A549 (cell line): ENCODE results near the gene NECTIN4. TPM values are rescaled to one million over a fixed set of nuclear protein-coding genes. Genes with fewer than 3 reads are reported as not detected.
"Not testable (repeated sequence)": the region's sequence is repeated elsewhere in the genome, so short reads cannot be mapped to it uniquely, and the experiment has no call there.

Experiments
- ATAC-seq, 2 experiments: fragments of 200-7000 bp in 1 of 2; fragments of >200 bp in 1 of 2; cut with Nextera tagmentation in 1 of 2; cut with Tn5 transposase in 1 of 2; 3 replicates each; pipeline versions ENCODE4 v1.8.0 to v1.9.1; 2018 to 2020; ENCODE audit warnings: mild to moderate bottlenecking in 1 of 2, moderate library complexity in 1 of 2
- CTCF ChIA-PET: fragments of 300-600 bp; sonication (Branson Sonifier 250); formaldehyde crosslinking; extraction: SDS; loops from one replicate; lab custom pipeline; 2021; ENCODE audit warnings: antibody characterized with exemption, inconsistent platforms; lab: Yijun Ruan, JAX
- POLR2A ChIA-PET: fragments of 350-600 bp; formaldehyde crosslinking; extraction: SDS; loops from one replicate; lab custom pipeline; 2021; ENCODE audit warnings: antibody characterized with exemption, inconsistent platforms; lab: Yijun Ruan, JAX
- DNase-seq, 2 experiments: peaks; one replicate each; pipeline versions ENCODE4 v3.0.0 to v3.0.0-alpha.2; 2011 to 2016; ENCODE audit warnings: low read depth in 1 of 2, low spot score in 1 of 2
- FAIRE-seq: peaks from 2 replicates; lab custom pipeline; 2011; peaks lifted over from hg19 to GRCh38; lab: Jason Lieb, UNC
- H3K27ac ChIP-seq, 2 experiments: fragments of >200 bp; sonication (Bioruptor Twin); formaldehyde crosslinking; 3 replicates each; pipeline ENCODE4 v1.5.1; 2016 to 2017
- H3K4me1 ChIP-seq: fragments of >200 bp; sonication (Bioruptor Twin); formaldehyde crosslinking; 3 replicates; pipeline ENCODE4 v1.6.1; 2016
- H3K4me2 ChIP-seq: fragments of >200 bp; sonication (Bioruptor Twin); formaldehyde crosslinking; 3 replicates; pipeline ENCODE4 v1.6.1; 2016
- H3K4me3 ChIP-seq: fragments of >200 bp; sonication (Bioruptor Twin); formaldehyde crosslinking; 3 replicates; pipeline ENCODE4 v1.5.1; 2016
- H3K9me3 ChIP-seq: fragments of >200 bp; sonication (Bioruptor Twin); formaldehyde crosslinking; 3 replicates; pipeline ENCODE4 v1.6.1; 2016
- EP300 ChIP-seq, 2 experiments: fragments of >200 bp; sonication (Bioruptor Twin); formaldehyde crosslinking; IDR thresholded peaks; 2 replicates in 1 of 2; 3 replicates in 1 of 2; pipeline ENCODE4 v1.6.1; 2016 to 2017
- JUN ChIP-seq, 2 experiments: fragments of >200 bp; sonication (Bioruptor Twin); formaldehyde crosslinking; IDR thresholded peaks; 2 replicates in 1 of 2; 3 replicates in 1 of 2; pipeline ENCODE4 v1.6.1; 2016 to 2017
- KDM1A ChIP-seq: fragments of 200-600 bp; sonication (generic); IDR thresholded peaks from 2 replicates; pipeline ENCODE4 v1.6.1; 2016; ENCODE audit warnings: low read depth, mild to moderate bottlenecking
- KDM5A ChIP-seq: fragments of 200-600 bp; sonication (generic); IDR thresholded peaks from 2 replicates; pipeline ENCODE4 v1.6.1; 2016; ENCODE audit warnings: antibody characterized with exemption, mild to moderate bottlenecking
- MAZ ChIP-seq: fragments of 150-350 bp; IDR thresholded peaks from 2 replicates; pipeline ENCODE4 v1.6.1; 2014; ENCODE audit warnings: antibody characterized with exemption, low read depth, low read length, borderline replicate concordance
- MYC ChIP-seq: IDR thresholded peaks from 2 replicates; pipeline ENCODE4 v1.6.1; 2012; ENCODE audit warnings: mild to moderate bottlenecking, inconsistent platforms, low read length, improper control_type of control experiment, borderline replicate concordance
- NFE2L2 ChIP-seq: fragments of 150-350 bp; conservative IDR thresholded peaks from 2 replicates; pipeline ENCODE4 v1.6.1; 2014; ENCODE audit warnings: low read length
- SMC3 ChIP-seq: fragments of >200 bp; sonication (Bioruptor Twin); formaldehyde crosslinking; IDR thresholded peaks from 3 replicates; pipeline ENCODE4 v1.6.1; 2018; ENCODE audit warnings: inconsistent platforms
- TFCP2L1 ChIP-seq: fragments of 250-450 bp; sonication (Bioruptor Pico); IDR thresholded peaks from 2 replicates; pipeline ENCODE4 v1.5.0; 2021; ENCODE audit warnings: mild to moderate bottlenecking
- ZC3H11A ChIP-seq: fragments of 450-650 bp; IDR thresholded peaks from 2 replicates; pipeline ENCODE4 v1.6.1; 2014; ENCODE audit warnings: antibody characterized with exemption, mild to moderate bottlenecking
- ZFP36 ChIP-seq: fragments of 450-650 bp; IDR thresholded peaks from 2 replicates; pipeline ENCODE4 v1.6.1; 2014; ENCODE audit warnings: borderline replicate concordance; ENCODE audit not compliant: partially characterized antibody
- WGBS: methylation state at CpG from one replicate; pipeline ENCODE4 v1.1.6; 2017; ENCODE audit errors: missing lambda C conversion rate; 5-methylcytosine and 5-hydroxymethylcytosine counted together
- polyA plus RNA-seq, 4 experiments: library from polyadenylated mRNA; depleted of rRNA in 3 of 4; stranded (reverse); fragments of >200 nt; fragmentation: RNase III in 1 of 4; extraction: RNeasy Plus Mini Kit Qiagen cat#74134 plus additional on column Dnase treatment in 1 of 4; gene quantifications; 2 replicates in 3 of 4; 3 replicates in 1 of 4; pipeline ENCODE4 v1.2.3, GENCODE V29; 2011 to 2017
- TF ChIP-seq, protein P1 (sequence below): fragments of 250-450 bp; sonication (Bioruptor Pico); IDR thresholded peaks from 2 replicates; pipeline ENCODE4 v1.5.0; 2020; ENCODE audit warnings: low read depth, mild to moderate bottlenecking, moderate library complexity
- TF ChIP-seq, protein P2 (sequence below): IDR thresholded peaks from 2 replicates; pipeline ENCODE4 v1.6.1; 2012; ENCODE audit warnings: low read depth, borderline replicate concordance
- TF ChIP-seq, protein P3 (sequence below): fragments of 150-350 bp; IDR thresholded peaks from 2 replicates; pipeline ENCODE4 v1.6.1; 2014; ENCODE audit warnings: low read depth, mild to moderate bottlenecking, low read length
- TF ChIP-seq, protein P4 (sequence below): IDR thresholded peaks from 2 replicates; pipeline ENCODE4 v1.6.1; 2012

The NECTIN4 gene
- polyA plus RNA-seq, 2 of the 4 experiments (the other 2 are of a cell fraction): 1.5 to 4.3 TPM

DNA sequence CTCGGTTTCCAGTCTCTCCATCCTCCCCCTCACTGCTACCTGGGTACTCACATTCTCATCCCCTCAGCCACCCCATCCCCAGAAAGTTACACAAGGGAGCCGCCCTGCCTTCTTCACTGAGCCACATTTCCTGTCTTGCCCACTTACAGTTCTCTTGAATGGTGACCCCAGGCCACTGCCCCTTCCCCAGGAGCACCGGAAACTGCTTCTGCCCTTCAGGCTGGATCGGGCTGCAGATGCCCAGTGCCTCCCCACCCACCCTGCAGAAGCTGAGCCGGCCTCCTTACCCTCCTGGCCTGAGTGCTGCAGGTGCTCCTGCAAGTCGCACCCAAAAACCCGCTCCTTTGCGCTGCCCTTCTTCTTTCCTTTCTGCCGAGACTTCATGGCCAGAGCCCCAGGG is 20.1 kb downstream of the NECTIN4 start:
- POLR2A ChIA-PET: no interaction called here
- Histone ChIP-seq H3K9me3 (no peaks in the 10 kb centered on the region), H3K4me3 (no peak overlapping the region), H3K4me2 (no peak overlapping the region), H3K4me1 (peaks cover 17% of the 10 kb centered on the region), H3K27ac (no peak overlapping the region)
- WGBS: 87% methylated on average over 9 of the region's 9 CpGs
- no peak for ATAC-seq
- FAIRE-seq: no peak
- TF ChIP-seq MYC (no peak), MAZ (no peak), SMC3 (no peak)
- CTCF ChIA-PET: interaction anchor here (8.0 to 13.9 kb wide), 2 partner anchors 18 to 28 kb away, joined by 74 to 319 read pairs; partner anchors contain the start of genes KLHDC9 and NECTIN4
- no peak for DNase-seq

DNA sequence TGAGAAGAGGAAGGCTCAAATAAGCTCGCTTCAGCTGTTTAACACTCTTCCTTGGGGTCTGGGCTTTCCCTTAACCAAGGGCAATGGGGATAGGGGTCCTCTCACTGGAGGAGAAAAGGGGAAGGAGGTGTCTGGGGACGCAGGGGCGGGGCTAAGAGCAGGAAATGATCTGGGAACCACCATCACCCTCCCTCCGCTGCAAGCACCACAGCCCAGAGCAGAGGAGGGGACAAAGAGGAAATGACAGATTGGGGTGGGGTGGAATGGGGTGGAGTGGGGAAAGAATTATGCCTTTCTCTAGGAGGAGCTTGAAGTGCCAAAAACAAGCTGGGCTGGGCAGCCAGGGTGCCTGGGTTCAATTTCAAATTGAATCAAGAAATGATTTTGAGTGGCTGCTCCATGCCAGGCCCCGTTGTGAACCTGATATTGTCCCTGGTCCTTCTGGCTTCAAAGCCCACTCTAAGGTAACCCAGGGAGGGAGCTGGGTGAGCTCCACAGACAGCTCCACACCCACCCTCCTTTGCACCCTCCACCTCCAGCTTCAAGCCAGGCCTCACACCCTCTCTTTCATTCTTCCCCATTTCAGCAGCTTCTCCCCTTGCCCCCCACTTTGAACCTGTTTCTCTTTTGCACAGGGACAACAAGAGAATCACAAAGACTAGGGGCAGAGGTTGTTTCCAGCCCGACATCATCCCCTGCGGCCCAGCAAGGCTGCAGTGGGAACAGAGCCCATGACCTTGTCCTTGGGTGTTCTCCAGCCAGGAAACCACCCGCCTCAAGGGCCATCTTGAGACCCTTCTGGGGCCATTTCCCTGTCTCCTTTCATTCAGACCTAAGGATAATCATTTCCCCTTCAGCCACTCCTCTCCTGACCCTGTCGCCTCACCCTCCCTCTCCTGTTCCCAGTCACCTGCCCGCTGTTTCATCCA is 20.8 kb downstream of the NECTIN4 start:
- FAIRE-seq: no peak
- CTCF ChIA-PET: interaction anchor here (1.2 to 13.9 kb wide), 4 partner anchors 12 to 71 kb away, joined by 3 to 319 read pairs (median 5); partner anchors contain the start of gene KLHDC9

DNA sequence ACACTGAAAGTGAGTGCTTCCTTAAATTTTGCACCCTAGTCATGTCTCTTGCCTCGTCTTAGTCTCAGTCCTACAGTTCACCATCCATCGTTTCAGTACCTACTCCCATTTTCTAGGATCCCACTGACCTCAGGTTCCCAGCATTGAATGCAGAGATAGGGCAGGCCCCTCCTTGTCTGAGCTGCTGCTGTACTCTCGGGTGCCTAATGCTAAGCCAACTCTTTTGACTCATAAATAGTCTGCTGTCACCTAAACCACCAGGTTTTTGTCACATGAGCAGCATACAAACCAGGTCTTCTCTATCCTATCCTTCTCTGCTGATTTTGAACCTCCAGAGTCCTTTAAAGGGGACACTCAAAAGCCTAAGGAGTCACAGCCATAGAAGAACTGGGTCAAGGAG is 22.7 kb downstream of the NECTIN4 start:
- H3K27ac ChIP-seq: no peak overlapping the region
- H3K4me1 ChIP-seq: peaks cover 7% of the 10 kb centered on the region; the same call in 2 of the 3 replicates
- FAIRE-seq (no peak), DNase-seq (no peak), ATAC-seq (no peak)
- no peaks in the 10 kb centered on the region for H3K9me3 ChIP-seq
- ChIA-PET POLR2A (no interaction called here), CTCF (interaction anchor here (13.9 kb wide), 1 partner anchor 30 kb away, joined by 319 read pairs; the partner anchor contains the start of gene KLHDC9)
- TF ChIP-seq, protein P1, sequence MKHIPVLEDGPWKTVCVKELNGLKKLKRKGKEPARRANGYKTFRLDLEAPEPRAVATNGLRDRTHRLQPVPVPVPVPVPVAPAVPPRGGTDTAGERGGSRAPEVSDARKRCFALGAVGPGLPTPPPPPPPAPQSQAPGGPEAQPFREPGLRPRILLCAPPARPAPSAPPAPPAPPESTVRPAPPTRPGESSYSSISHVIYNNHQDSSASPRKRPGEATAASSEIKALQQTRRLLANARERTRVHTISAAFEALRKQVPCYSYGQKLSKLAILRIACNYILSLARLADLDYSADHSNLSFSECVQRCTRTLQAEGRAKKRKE: no peak
- 57% methylated on average over 3 of the region's 3 CpGs for WGBS
- H3K4me3 ChIP-seq: no peak overlapping the region
- H3K4me2 ChIP-seq: no peak overlapping the region

More for the DNA sequence above, 20.8 kb downstream of the NECTIN4 start:
- WGBS: 82% methylated on average over 10 of the region's 10 CpGs
- TF ChIP-seq ZFP36 (no peak), JUN (IDR thresholded peaks at IDR 0.05) (no peak), KDM5A (no peak), NFE2L2 (no peak), EP300 (IDR thresholded peaks at IDR 0.05) (no peak), KDM1A (no peak), TFCP2L1 (no peak)
- TF ChIP-seq, protein P2, sequence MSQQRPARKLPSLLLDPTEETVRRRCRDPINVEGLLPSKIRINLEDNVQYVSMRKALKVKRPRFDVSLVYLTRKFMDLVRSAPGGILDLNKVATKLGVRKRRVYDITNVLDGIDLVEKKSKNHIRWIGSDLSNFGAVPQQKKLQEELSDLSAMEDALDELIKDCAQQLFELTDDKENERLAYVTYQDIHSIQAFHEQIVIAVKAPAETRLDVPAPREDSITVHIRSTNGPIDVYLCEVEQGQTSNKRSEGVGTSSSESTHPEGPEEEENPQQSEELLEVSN: no peak
- TF ChIP-seq, protein P3, sequence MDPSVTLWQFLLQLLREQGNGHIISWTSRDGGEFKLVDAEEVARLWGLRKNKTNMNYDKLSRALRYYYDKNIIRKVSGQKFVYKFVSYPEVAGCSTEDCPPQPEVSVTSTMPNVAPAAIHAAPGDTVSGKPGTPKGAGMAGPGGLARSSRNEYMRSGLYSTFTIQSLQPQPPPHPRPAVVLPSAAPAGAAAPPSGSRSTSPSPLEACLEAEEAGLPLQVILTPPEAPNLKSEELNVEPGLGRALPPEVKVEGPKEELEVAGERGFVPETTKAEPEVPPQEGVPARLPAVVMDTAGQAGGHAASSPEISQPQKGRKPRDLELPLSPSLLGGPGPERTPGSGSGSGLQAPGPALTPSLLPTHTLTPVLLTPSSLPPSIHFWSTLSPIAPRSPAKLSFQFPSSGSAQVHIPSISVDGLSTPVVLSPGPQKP: no peak
- TF ChIP-seq, protein P4, sequence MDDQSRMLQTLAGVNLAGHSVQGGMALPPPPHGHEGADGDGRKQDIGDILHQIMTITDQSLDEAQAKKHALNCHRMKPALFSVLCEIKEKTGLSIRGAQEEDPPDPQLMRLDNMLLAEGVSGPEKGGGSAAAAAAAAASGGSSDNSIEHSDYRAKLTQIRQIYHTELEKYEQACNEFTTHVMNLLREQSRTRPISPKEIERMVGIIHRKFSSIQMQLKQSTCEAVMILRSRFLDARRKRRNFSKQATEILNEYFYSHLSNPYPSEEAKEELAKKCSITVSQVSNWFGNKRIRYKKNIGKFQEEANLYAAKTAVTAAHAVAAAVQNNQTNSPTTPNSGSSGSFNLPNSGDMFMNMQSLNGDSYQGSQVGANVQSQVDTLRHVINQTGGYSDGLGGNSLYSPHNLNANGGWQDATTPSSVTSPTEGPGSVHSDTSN: no peak
- POLR2A ChIA-PET: no interaction called here
- Histone ChIP-seq H3K27ac (no peak overlapping the region), H3K4me3 (no peak overlapping the region), H3K9me3 (no peaks in the 10 kb centered on the region), H3K4me1 (peaks cover 13% of the 10 kb centered on the region), H3K4me2 (no peak overlapping the region)
- DNase-seq (no peak), ATAC-seq (no peak; a peak in 2 of 6 replicates)

DNA sequence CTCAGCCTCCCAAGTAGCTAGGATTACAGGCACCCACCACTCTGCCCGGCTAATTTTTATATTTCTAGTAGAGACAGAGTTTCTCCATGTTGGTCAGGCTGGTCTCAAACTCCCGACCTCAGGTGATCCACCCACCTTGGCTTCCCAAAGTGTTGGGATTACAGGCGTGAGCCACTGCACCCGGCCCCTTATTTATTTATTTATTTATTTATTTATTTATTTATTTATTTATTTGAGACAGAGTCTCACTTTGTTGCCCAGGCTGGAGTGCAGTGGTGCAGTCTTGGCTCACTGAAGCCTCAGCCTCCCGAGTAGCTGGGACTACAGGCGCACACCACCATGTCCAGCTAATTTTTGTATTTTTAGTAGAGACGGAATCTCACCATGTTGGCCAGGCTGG is 23.7 kb downstream of the NECTIN4 start:
- CTCF ChIA-PET: interaction anchor here (1.3 to 13.9 kb wide), 2 partner anchors 10 to 31 kb away, joined by 3 to 319 read pairs; partner anchors contain the start of gene KLHDC9
- TF ChIP-seq ZC3H11A: peak; percentile 79
- ATAC-seq, H3K27ac ChIP-seq, FAIRE-seq, H3K4me2 ChIP-seq, H3K4me1 ChIP-seq, POLR2A ChIA-PET, DNase-seq, H3K9me3 ChIP-seq, H3K4me3 ChIP-seq: not testable (repeated sequence)
- 67% methylated on average over 7 of the region's 7 CpGs for WGBS

DNA sequence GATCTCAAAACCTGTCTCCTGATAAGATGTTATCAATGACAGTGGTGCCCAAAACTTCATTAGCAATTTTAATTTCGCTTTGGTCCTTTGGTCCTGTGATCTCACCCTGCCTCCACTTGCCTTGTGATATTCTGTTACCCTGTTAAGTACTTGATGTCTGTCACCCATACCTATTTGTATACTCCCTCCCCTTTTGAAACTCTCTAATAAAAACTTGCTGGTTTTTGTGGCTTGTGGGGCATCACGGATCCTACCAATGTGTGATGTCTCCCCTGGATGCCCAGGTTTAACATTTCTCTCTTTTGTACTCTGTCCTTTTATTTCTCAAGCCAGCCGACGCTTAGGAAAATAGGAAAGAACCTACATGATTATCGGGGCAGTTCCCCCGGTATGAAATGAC is 25.4 kb downstream of the NECTIN4 start:
- POLR2A ChIA-PET, H3K4me3 ChIP-seq: not testable (repeated sequence)
- WGBS: 57% methylated on average over 6 of the region's 6 CpGs

More for the DNA sequence above, 25.4 kb downstream of the NECTIN4 start:
- DNase-seq, H3K4me1 ChIP-seq, H3K27ac ChIP-seq, FAIRE-seq, ATAC-seq, H3K9me3 ChIP-seq, H3K4me2 ChIP-seq, CTCF ChIA-PET: not testable (repeated sequence)
